Heart left ventricle (tissue), 13 donors: ENCODE measurements around the gene DENND5A.

ENCODE experiments used
- CTCF ChIP-seq, 12 donors: fragments of 200-600 bp; sonication (generic) in 4 of 12; IDR thresholded peaks; one replicate each; pipeline versions ENCODE4 v1.5.0 to v1.8.0; 2018 to 2022; ENCODE audit warnings: antibody characterized with exemption in 12 of 12, mild to moderate bottlenecking in 5 of 12
- POLR2A ChIP-seq, 2 donors: fragments of 450-650 bp; IDR thresholded peaks; one replicate each; pipeline ENCODE4 v1.6.1; 2017; ENCODE audit warnings: antibody characterized with exemption in 2 of 2, mild to moderate bottlenecking in 2 of 2, moderate library complexity in 2 of 2
- donor health status: ischemic (EF 13 %, LVEDD 7.1; RV severe dilation, severe dysfunction).
- donor health status: DM: no; HTN: yes; CAD: no.
- donor health status: DM: no; HTN: no; CAD: no.
- donor health status: ischemic (EF 25% LVEDD 6.9; RV normal size, moderate dysfunction).
- donor health status: ischemic (EF 25% LVEDD 5.7; RV mildly dilated, moderate dysfunction).
- donor health status: ischemic (EF 35%, LVEDD 5.7; RV mildly dilated, moderate dysfunction).
- donor health status: nonischemic (EF 11% LVEDD 7.7; RV severe dilation, severe dysfunction).
- donor health status: DM: yes; HTN: yes; CAD: no.
- donor health status: PGD.
- donor health status: ischemic (EF 29% LVEDD 5.4; RV normal size, mild dysfunction).
- donor health status: nonischemic (EF 23%, LVEDD 6.1; RV moderate dilation, normal function).

GRCh38 chr11:9095421-9095820, 169.7 kb downstream of the DENND5A start:
- TF ChIP-seq CTCF (IDR thresholded peaks at IDR 0.05) (peak in 3 of 12 donors; percentile 11 to 21 (median 15)), POLR2A (IDR thresholded peaks at IDR 0.05) (no peak)
